PFSK-1 (cell line): Measurements from ENCODE around the gene LTBP2.

Experiments
- FOXP2 ChIP-seq: optimal IDR thresholded peaks from 2 replicates; pipeline ENCODE3; 2011; ENCODE audit warnings: borderline replicate concordance, control low read depth, inconsistent platforms; ENCODE audit not compliant: insufficient read depth; ENCODE audit errors: extremely low read length, extremely low read depth
- POLR2AphosphoS5 ChIP-seq: IDR thresholded peaks from 2 replicates; pipeline ENCODE4 v1.6.1; 2012; ENCODE audit warnings: low read depth, mild to moderate bottlenecking, control low read depth, low read length, moderate library complexity
- SIN3A ChIP-seq: IDR thresholded peaks from 2 replicates; pipeline ENCODE4 v1.6.1; 2012; ENCODE audit warnings: mild to moderate bottlenecking, low read length, moderate library complexity, borderline replicate concordance; ENCODE audit not compliant: insufficient read depth
- TAF1 ChIP-seq: IDR thresholded peaks from 2 replicates; pipeline ENCODE4 v1.6.1; 2012; ENCODE audit warnings: low read length, control low read depth, borderline replicate concordance; ENCODE audit not compliant: insufficient read depth
- TF ChIP-seq, protein P1 (sequence below), 2 experiments: IDR thresholded peaks; 2 replicates each; pipeline versions ENCODE4 v1.6.1 to v1.8.0; 2011 to 2012; ENCODE audit warnings: low read depth in 2 of 2, low read length in 2 of 2, control low read depth in 1 of 2, inconsistent platforms in 1 of 2, mild to moderate bottlenecking in 1 of 2, moderate library complexity in 1 of 2; ENCODE audit not compliant: insufficient read depth in 1 of 2

LTBP2 gene

GRCh38 chr14:74619672-74620131 lies 7.7 kb upstream of the LTBP2 start:
- TF ChIP-seq SIN3A (no peak), TAF1 (no peak), POLR2AphosphoS5 (no peak), FOXP2 (peak; percentile 19)
- TF ChIP-seq, protein P1, sequence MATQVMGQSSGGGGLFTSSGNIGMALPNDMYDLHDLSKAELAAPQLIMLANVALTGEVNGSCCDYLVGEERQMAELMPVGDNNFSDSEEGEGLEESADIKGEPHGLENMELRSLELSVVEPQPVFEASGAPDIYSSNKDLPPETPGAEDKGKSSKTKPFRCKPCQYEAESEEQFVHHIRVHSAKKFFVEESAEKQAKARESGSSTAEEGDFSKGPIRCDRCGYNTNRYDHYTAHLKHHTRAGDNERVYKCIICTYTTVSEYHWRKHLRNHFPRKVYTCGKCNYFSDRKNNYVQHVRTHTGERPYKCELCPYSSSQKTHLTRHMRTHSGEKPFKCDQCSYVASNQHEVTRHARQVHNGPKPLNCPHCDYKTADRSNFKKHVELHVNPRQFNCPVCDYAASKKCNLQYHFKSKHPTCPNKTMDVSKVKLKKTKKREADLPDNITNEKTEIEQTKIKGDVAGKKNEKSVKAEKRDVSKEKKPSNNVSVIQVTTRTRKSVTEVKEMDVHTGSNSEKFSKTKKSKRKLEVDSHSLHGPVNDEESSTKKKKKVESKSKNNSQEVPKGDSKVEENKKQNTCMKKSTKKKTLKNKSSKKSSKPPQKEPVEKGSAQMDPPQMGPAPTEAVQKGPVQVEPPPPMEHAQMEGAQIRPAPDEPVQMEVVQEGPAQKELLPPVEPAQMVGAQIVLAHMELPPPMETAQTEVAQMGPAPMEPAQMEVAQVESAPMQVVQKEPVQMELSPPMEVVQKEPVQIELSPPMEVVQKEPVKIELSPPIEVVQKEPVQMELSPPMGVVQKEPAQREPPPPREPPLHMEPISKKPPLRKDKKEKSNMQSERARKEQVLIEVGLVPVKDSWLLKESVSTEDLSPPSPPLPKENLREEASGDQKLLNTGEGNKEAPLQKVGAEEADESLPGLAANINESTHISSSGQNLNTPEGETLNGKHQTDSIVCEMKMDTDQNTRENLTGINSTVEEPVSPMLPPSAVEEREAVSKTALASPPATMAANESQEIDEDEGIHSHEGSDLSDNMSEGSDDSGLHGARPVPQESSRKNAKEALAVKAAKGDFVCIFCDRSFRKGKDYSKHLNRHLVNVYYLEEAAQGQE (IDR thresholded peaks at IDR 0.05; ENCODE audit: insufficient read depth in 1 of 2, low read depth in 2 of 2, low read length in 2 of 2): no peak

DNA sequence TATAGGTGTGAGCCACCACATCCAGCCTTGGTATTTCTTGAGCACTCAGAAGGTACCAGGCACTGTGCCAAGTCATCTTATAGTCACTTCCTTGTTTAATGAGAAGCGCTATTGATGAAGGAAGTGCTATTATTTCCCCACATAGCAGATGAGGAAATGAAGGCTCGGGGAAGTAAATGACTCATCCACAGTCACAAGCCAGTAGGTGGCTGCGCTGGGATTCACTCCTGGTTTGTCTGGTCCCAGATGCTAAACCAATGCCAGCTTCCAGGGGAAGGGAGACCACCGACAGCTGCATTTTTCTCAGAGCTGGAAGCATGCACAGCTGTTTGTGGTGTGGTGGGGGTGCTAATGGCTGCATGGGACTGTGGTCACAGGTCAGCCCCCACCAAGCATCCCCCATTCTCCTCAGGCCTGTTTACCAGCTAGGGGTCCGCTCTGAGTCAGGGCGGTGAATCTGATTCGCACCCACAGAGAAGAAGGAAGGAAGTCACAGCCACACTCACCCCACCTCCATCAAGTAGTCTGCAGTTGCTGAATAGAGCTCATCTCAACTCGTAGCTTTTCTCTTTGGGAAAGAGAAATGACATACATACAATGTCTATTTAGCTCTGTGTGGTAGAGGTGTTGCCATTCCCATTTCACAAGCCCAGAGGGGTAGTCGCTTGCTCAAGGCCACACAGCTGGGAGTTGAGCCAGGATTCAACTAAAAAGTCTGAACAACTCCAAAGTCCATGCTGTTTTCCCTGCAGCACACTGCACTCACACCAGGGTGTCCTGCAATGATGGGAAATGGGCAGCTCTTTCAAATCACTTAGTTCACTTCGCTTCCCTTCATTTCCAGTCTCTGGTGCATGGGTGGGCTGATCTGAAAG lies 6.3 kb upstream of the LTBP2 start:
- TF ChIP-seq, protein P1 (IDR thresholded peaks at IDR 0.05; ENCODE audit: insufficient read depth in 1 of 2, low read depth in 2 of 2, low read length in 2 of 2): 0 out of 4 replicates have a peak, but pooled peaks of 1 of the 2 experiments have one; percentile 31
- no peak for TF ChIP-seq SIN3A

DNA sequence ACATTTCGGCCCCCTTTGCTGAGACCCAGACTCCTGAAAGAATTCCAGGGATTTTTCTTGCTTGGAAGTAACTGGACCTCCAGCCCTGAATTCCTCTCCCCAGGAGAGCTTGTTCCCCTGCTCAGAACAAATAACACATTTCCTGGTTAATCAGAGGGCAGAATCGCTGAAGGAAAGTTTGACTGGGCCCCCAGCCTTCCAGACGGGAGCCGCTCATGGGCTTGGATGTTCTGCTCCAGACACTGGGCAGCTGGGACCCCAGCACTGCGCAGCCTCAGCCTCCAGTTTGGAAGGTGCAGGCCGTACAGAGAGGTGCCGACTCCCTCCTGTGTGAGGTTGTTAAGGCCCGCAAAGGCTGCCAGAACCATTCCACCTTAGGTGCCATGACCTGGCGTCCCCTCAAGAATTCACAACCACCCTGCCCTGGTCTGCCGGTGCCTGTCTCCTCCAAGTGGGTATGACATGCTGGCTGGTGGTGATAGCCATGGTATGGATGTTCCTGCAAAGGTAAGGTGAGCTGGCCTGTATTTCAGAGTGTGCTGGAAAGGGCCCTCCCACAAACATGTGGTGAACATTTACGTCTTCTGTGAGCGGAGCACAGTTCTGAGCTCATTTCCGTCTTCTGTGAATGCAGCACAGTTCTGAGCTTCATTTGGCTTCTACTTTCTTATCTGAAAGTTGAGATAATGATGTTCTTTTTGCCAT lies 5.1 kb upstream of the LTBP2 start:
- no peak for TF ChIP-seq TAF1
- TF ChIP-seq FOXP2: no peak
- TF ChIP-seq POLR2AphosphoS5: no peak
- TF ChIP-seq SIN3A: no peak
- TF ChIP-seq, protein P1 (IDR thresholded peaks at IDR 0.05; ENCODE audit: insufficient read depth in 1 of 2, low read depth in 2 of 2, low read length in 2 of 2): no peak

GRCh38 chr14:74616507-74616906 lies 4.5 kb upstream of the LTBP2 start:
- no peak for TF ChIP-seq TAF1
- no peak for TF ChIP-seq SIN3A
- TF ChIP-seq FOXP2: no peak
- no peak for TF ChIP-seq POLR2AphosphoS5
- TF ChIP-seq, protein P1 (IDR thresholded peaks at IDR 0.05; ENCODE audit: insufficient read depth in 1 of 2, low read depth in 2 of 2, low read length in 2 of 2): no peak
